ENCODE data around the gene THSD7B. TPM values are rescaled to one million over a fixed set of nuclear protein-coding genes. Genes with fewer than 3 reads are reported as not detected.

Gene THSD7B
- total RNA-seq, 1 experiment from 2014 or later = 6.9 TPM

GRCh38 chr2:136985044-136985443 is 219.7 kb downstream of the THSD7B start:
- DNase-seq = no peak
- H3K36me3 ChIP-seq (ENCODE audit: control insufficient read depth, insufficient read depth, low read length) = no peaks in the 10 kb centered on the region
- no peak for TF ChIP-seq CTCF (IDR thresholded peaks at IDR 0.05; ENCODE audit: insufficient read depth in 1 of 2, low read depth in 1 of 2, low read length in 1 of 2, severe bottlenecking in 1 of 2, unreplicated experiment in 1 of 2)

GRCh38 chr2:136986605-136987221 is 221.4 kb downstream of the THSD7B start:
- intact Hi-C loops (cut with micrococcal nuclease; ENCODE audit: unreplicated experiment) = no loop called here
- H3K36me3 Mint-ChIP-seq (ENCODE audit: insufficient read depth, unreplicated experiment) = no peaks in the 10 kb centered on the region
- Histone ChIP-seq H3K36me3 (ENCODE audit: control insufficient read depth, insufficient read depth, low read length) (no peaks in the 10 kb centered on the region), H3K9me3 (no peaks in the 10 kb centered on the region), H3K27me3 (replicated peaks; ENCODE audit: control insufficient read depth, insufficient read depth, low read length) (no peaks in the 10 kb centered on the region), H3K4me3 (ENCODE audit: low read depth, low read length) (no peak overlapping the region), H3K4me1 (no peaks in the 10 kb centered on the region; the same call in 1 of the 2 replicates)
- peak overlapping the region; percentile 8 for H3K27ac Mint-ChIP-seq (ENCODE audit: unreplicated experiment)
- peaks cover 1% of the 10 kb centered on the region for H3K27me3 Mint-ChIP-seq (ENCODE audit: insufficient read depth, unreplicated experiment)
- CTCF ChIA-PET = no interaction called here
- no peak for DNase-seq
- peak in 1 of 2 experiments; percentile 2 for TF ChIP-seq CTCF (IDR thresholded peaks at IDR 0.05; ENCODE audit: insufficient read depth in 1 of 2, low read depth in 1 of 2, low read length in 1 of 2, severe bottlenecking in 1 of 2, unreplicated experiment in 1 of 2)
- no peaks in the 10 kb centered on the region for H3K4me1 Mint-ChIP-seq (ENCODE audit: low read depth, unreplicated experiment)
- BruUV-seq (replicated peaks) = no TSS peak
- H3K4me3 Mint-ChIP-seq (ENCODE audit: unreplicated experiment) = no peak overlapping the region
- POLR2A ChIA-PET = no interaction called here
- peaks cover 36% of the 10 kb centered on the region for H3K9me3 Mint-ChIP-seq (ENCODE audit: unreplicated experiment)

More at GRCh38 chr2:136985044-136985443, 219.7 kb downstream of the THSD7B start:
- Histone ChIP-seq H3K9me3 (no peaks in the 10 kb centered on the region), H3K27me3 (replicated peaks; ENCODE audit: control insufficient read depth, insufficient read depth, low read length) (no peaks in the 10 kb centered on the region), H3K4me3 (ENCODE audit: low read depth, low read length) (no peak overlapping the region), H3K4me1 (no peaks in the 10 kb centered on the region; the same call in 1 of the 2 replicates)
- no TSS peak for BruUV-seq (replicated peaks)
- Mint-ChIP-seq H3K9me3 (ENCODE audit: unreplicated experiment) (peaks cover 36% of the 10 kb centered on the region), H3K27ac (ENCODE audit: unreplicated experiment) (no peak overlapping the region), H3K27me3 (ENCODE audit: insufficient read depth, unreplicated experiment) (no peaks in the 10 kb centered on the region), H3K4me1 (ENCODE audit: low read depth, unreplicated experiment) (no peaks in the 10 kb centered on the region), H3K36me3 (ENCODE audit: insufficient read depth, unreplicated experiment) (no peaks in the 10 kb centered on the region), H3K4me3 (ENCODE audit: unreplicated experiment) (no peak overlapping the region)
- ChIA-PET CTCF (no interaction called here), POLR2A (no interaction called here)
- intact Hi-C loops (cut with micrococcal nuclease; ENCODE audit: unreplicated experiment) = no loop called here

GRCh38 chr2:136990316-136990715 is 225.0 kb downstream of the THSD7B start:
- Mint-ChIP-seq H3K4me1 (ENCODE audit: low read depth, unreplicated experiment) (no peaks in the 10 kb centered on the region), H3K36me3 (ENCODE audit: insufficient read depth, unreplicated experiment) (no peaks in the 10 kb centered on the region), H3K27me3 (ENCODE audit: insufficient read depth, unreplicated experiment) (peaks cover 3% of the 10 kb centered on the region), H3K4me3 (ENCODE audit: unreplicated experiment) (no peak overlapping the region), H3K9me3 (ENCODE audit: unreplicated experiment) (peaks cover 21% of the 10 kb centered on the region), H3K27ac (ENCODE audit: unreplicated experiment) (no peak overlapping the region)
- no peak for DNase-seq
- TF ChIP-seq CTCF (IDR thresholded peaks at IDR 0.05; ENCODE audit: insufficient read depth in 1 of 2, low read depth in 1 of 2, low read length in 1 of 2, severe bottlenecking in 1 of 2, unreplicated experiment in 1 of 2) = no peak
- intact Hi-C loops (cut with micrococcal nuclease; ENCODE audit: unreplicated experiment) = no loop called here
- Histone ChIP-seq H3K27me3 (replicated peaks; ENCODE audit: control insufficient read depth, insufficient read depth, low read length) (no peaks in the 10 kb centered on the region), H3K36me3 (ENCODE audit: control insufficient read depth, insufficient read depth, low read length) (no peaks in the 10 kb centered on the region), H3K4me1 (no peaks in the 10 kb centered on the region; the same call in 1 of the 2 replicates), H3K4me3 (ENCODE audit: low read depth, low read length) (no peak overlapping the region), H3K9me3 (no peaks in the 10 kb centered on the region)
- CTCF ChIA-PET = no interaction called here
- no TSS peak for BruUV-seq (replicated peaks)
- POLR2A ChIA-PET = no interaction called here

Measured in Caco-2 (cell line).